ENCODE data around the gene CRELD2. TPM values are rescaled to one million over a fixed set of nuclear protein-coding genes. Genes with fewer than 3 reads are reported as not detected.

CRELD2 gene
- total RNA-seq, 2 experiments from 2014 or later: 21.2 to 23.3 TPM

DNA sequence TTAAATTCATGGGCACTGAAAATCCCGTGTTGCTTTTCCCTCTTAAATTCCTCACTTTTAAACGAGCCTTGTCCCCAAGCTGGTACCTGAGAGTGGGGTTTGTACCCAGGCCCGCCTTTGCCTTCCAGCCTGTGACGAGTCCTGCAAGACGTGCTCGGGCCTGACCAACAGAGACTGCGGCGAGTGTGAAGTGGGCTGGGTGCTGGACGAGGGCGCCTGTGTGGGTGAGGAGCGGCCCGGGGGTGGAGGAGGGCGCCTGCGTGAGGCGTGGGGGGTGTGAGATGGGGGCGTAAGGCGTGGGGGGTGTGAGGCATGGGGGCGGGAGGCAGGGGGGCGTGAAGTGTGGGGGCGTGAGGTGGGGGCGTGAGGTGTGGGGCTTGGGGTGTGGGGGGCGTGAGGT is 4.0 kb downstream of the CRELD2 start:
- DNase-seq (no peak), ATAC-seq (ENCODE audit: poor library complexity) (no peak)
- TF ChIP-seq, protein P1, sequence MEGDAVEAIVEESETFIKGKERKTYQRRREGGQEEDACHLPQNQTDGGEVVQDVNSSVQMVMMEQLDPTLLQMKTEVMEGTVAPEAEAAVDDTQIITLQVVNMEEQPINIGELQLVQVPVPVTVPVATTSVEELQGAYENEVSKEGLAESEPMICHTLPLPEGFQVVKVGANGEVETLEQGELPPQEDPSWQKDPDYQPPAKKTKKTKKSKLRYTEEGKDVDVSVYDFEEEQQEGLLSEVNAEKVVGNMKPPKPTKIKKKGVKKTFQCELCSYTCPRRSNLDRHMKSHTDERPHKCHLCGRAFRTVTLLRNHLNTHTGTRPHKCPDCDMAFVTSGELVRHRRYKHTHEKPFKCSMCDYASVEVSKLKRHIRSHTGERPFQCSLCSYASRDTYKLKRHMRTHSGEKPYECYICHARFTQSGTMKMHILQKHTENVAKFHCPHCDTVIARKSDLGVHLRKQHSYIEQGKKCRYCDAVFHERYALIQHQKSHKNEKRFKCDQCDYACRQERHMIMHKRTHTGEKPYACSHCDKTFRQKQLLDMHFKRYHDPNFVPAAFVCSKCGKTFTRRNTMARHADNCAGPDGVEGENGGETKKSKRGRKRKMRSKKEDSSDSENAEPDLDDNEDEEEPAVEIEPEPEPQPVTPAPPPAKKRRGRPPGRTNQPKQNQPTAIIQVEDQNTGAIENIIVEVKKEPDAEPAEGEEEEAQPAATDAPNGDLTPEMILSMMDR (IDR thresholded peaks at IDR 0.05): no peak
- Histone ChIP-seq H3K27me3 (ENCODE audit: control insufficient read depth in 1 of 2, insufficient read depth in 2 of 2, low read length in 2 of 2) (no peaks in the 10 kb centered on the region), H3K27ac (ENCODE audit: low read depth in 1 of 2, low read length in 2 of 2) (no peak overlapping the region), H3K4me1 (ENCODE audit: insufficient read depth, low read length) (peaks cover 40% of the 10 kb centered on the region), H3K9me3 (ENCODE audit: control insufficient read depth in 1 of 2, insufficient read depth in 1 of 2, low read length in 2 of 2) (no peaks in the 10 kb centered on the region), H3K4me3 (ENCODE audit: low read length) (no peak overlapping the region), H3K36me3 (ENCODE audit: insufficient read depth, low read length) (peaks cover 20% of the 10 kb centered on the region)
- intact Hi-C loops (cut with DNase I, micrococcal nuclease): loop anchor here in 1 of 2 experiments (10.0 kb wide), 1 partner anchor 222 kb away; no protein-coding TSS in a partner anchor
- ChIA-PET CTCF (no interaction called here), POLR2A (no interaction called here)
- H3K9me3 Mint-ChIP-seq: no peaks in the 10 kb centered on the region
- no peak overlapping the region for H3K4me3 Mint-ChIP-seq
- H3K36me3 Mint-ChIP-seq (ENCODE audit: low read depth): peaks cover 14% of the 10 kb centered on the region
- H3K4me1 Mint-ChIP-seq (ENCODE audit: low read depth): peaks cover 36% of the 10 kb centered on the region
- H3K27me3 Mint-ChIP-seq: no peaks in the 10 kb centered on the region
- no peak overlapping the region for H3K27ac Mint-ChIP-seq

DNA sequence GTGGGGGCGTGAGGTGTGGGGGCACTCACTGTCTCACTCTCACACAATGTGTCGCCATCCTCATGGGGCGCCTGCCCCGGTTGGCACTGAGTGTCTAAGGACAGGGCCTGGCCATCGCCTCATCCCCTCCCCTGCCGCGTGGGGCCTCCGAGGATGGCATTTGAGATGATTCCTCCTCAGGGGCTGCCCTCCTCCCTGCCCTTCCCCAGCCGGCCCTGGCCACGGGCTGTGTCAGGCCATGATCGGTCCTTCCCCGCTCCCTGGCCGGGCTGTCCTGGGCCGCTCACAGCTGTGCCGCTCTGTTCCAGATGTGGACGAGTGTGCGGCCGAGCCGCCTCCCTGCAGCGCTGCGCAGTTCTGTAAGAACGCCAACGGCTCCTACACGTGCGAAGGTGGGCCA is 4.5 kb downstream of the CRELD2 start:
- ATAC-seq (ENCODE audit: poor library complexity): no peak
- H3K36me3 ChIP-seq (ENCODE audit: insufficient read depth, low read length): peaks cover 20% of the 10 kb centered on the region
- TF ChIP-seq, protein P1 (IDR thresholded peaks at IDR 0.05): no peak
- Mint-ChIP-seq H3K27ac (peak overlapping the region; percentile 20), H3K9me3 (no peaks in the 10 kb centered on the region), H3K27me3 (no peaks in the 10 kb centered on the region), H3K4me3 (peak overlapping the region; percentile 45), H3K36me3 (ENCODE audit: low read depth) (peaks cover 12% of the 10 kb centered on the region), H3K4me1 (ENCODE audit: low read depth) (peaks cover 35% of the 10 kb centered on the region)
- DNase-seq: no peak
- peaks cover 36% of the 10 kb centered on the region for H3K4me1 ChIP-seq (ENCODE audit: insufficient read depth, low read length)
- H3K4me3 ChIP-seq (ENCODE audit: low read length): no peak overlapping the region
- H3K27ac ChIP-seq (ENCODE audit: low read depth in 1 of 2, low read length in 2 of 2): no peak overlapping the region
- intact Hi-C loops (cut with DNase I, micrococcal nuclease): loop anchor here in 1 of 2 experiments (10.0 kb wide), 1 partner anchor 222 kb away; no protein-coding TSS in a partner anchor
- ChIA-PET CTCF (no interaction called here), POLR2A (no interaction called here)
- H3K9me3 ChIP-seq (ENCODE audit: control insufficient read depth in 1 of 2, insufficient read depth in 1 of 2, low read length in 2 of 2): no peaks in the 10 kb centered on the region
- H3K27me3 ChIP-seq (ENCODE audit: control insufficient read depth in 1 of 2, insufficient read depth in 2 of 2, low read length in 2 of 2): no peaks in the 10 kb centered on the region

- TF ChIP-seq, protein P1 (IDR thresholded peaks at IDR 0.05): no peak
- peaks cover 20% of the 10 kb centered on the region for H3K36me3 ChIP-seq (ENCODE audit: insufficient read depth, low read length)
- H3K36me3 Mint-ChIP-seq (ENCODE audit: low read depth): peaks cover 12% of the 10 kb centered on the region
- ChIA-PET CTCF (interaction anchor here (0.7 kb wide), 1 partner anchor 87 kb away, joined by 3 read pairs; no protein-coding TSS in a partner anchor), POLR2A (no interaction called here)
- no peaks in the 10 kb centered on the region for H3K27me3 Mint-ChIP-seq
- H3K4me1 Mint-ChIP-seq (ENCODE audit: low read depth): peaks cover 35% of the 10 kb centered on the region
- H3K4me1 ChIP-seq (ENCODE audit: insufficient read depth, low read length): peaks cover 36% of the 10 kb centered on the region
- no peaks in the 10 kb centered on the region for H3K27me3 ChIP-seq (ENCODE audit: control insufficient read depth in 1 of 2, insufficient read depth in 2 of 2, low read length in 2 of 2)
- H3K27ac ChIP-seq (ENCODE audit: low read depth in 1 of 2, low read length in 2 of 2): no peak overlapping the region
- H3K27ac Mint-ChIP-seq: peak overlapping the region; percentile 20
- intact Hi-C loops (cut with DNase I, micrococcal nuclease): loop anchor here in 1 of 2 experiments (10.0 kb wide), 1 partner anchor 221 kb away; no protein-coding TSS in a partner anchor
- H3K4me3 Mint-ChIP-seq: peak overlapping the region; percentile 45
- no peaks in the 10 kb centered on the region for H3K9me3 Mint-ChIP-seq
- peak in 4 of 14 experiments; percentile 34 to 78 (median 48) for DNase-seq
- no peaks in the 10 kb centered on the region for H3K9me3 ChIP-seq (ENCODE audit: control insufficient read depth in 1 of 2, insufficient read depth in 1 of 2, low read length in 2 of 2)
- no peak overlapping the region for H3K4me3 ChIP-seq (ENCODE audit: low read length)
- no peak for ATAC-seq (ENCODE audit: poor library complexity)
Observed at GRCh38 chr22:49923445-49923844, 5.0 kb downstream of the CRELD2 start.

Data from CD4-positive, alpha-beta T cell (primary cell).